Thyroid gland (tissue), 4 donors: ENCODE measurements around the gene SEMA3A. TPM values are rescaled to one million over a fixed set of nuclear protein-coding genes. Genes with fewer than 3 reads are reported as not detected.

Experiments used
- DNase-seq, 2 donors: peaks; one replicate each; pipeline ENCODE4 v3.0.0-alpha.2; 2019
- H3K27ac ChIP-seq, 3 donors: fragments of 200-600 bp; sonication (generic); 1 replicate in 2 of 3; 2 replicates in 1 of 3; pipeline ENCODE4 v1.5.1; 2016 to 2019; ENCODE audit warnings: mild to moderate bottlenecking in 1 of 3, moderate library complexity in 1 of 3
- H3K27me3 ChIP-seq: fragments of 200-600 bp; sonication (generic); one replicate; pipeline ENCODE4 v1.5.1; 2019
- H3K36me3 ChIP-seq, 2 donors: fragments of 200-600 bp; sonication (generic); one replicate each; pipeline ENCODE4 v1.5.1; 2016 to 2019
- H3K4me1 ChIP-seq, 2 donors: fragments of 200-600 bp; sonication (generic); one replicate each; pipeline ENCODE4 v1.5.1; 2017 to 2019
- H3K4me3 ChIP-seq, 3 donors: fragments of 200-600 bp; sonication (generic); replicated peaks in 1 of 3; 1 replicate in 2 of 3; 2 replicates in 1 of 3; pipeline ENCODE4 v1.5.1; 2016; ENCODE audit warnings: mild to moderate bottlenecking in 1 of 3
- H3K9me3 ChIP-seq: fragments of 200-600 bp; sonication (generic); one replicate; pipeline ENCODE4 v1.5.1; 2017
- POLR2A ChIP-seq, 2 donors: fragments of 450-650 bp; IDR thresholded peaks; one replicate each; pipeline ENCODE4 v1.6.1; 2017; ENCODE audit warnings: antibody characterized with exemption in 2 of 2, mild to moderate bottlenecking in 2 of 2, moderate library complexity in 1 of 2
- WGBS, 2 donors: methylation state at CpG; one replicate each; pipeline ENCODE4 v1.1.5; 2017; 5-methylcytosine and 5-hydroxymethylcytosine counted together
- intact Hi-C: fragments of 100-400 bp; cut with DNase I; formaldehyde crosslinking; loops from one replicate; pipeline ENCODE4 v1.15.1; 2023
- total RNA-seq, 4 donors: library from RNA; depleted of rRNA; stranded (reverse); fragments of >200 nt; gene quantifications; one replicate each; pipeline ENCODE4 v1.2.3, GENCODE V29; 2016
- TF ChIP-seq, protein P1 (sequence below), 6 experiments: fragments of 200-600 bp in 3 of 6; fragments of 450-650 bp in 3 of 6; sonication (generic) in 3 of 6; IDR thresholded peaks; one replicate each; pipeline ENCODE4 v1.5.1; 2016 to 2019; ENCODE audit warnings: antibody characterized with exemption in 6 of 6, mild to moderate bottlenecking in 2 of 6, inconsistent platforms in 1 of 6, moderate library complexity in 1 of 6

SEMA3A gene
- total RNA-seq, 4 donors from 2014 or later: 6.5 to 18.0 (median 13.0) TPM

DNA sequence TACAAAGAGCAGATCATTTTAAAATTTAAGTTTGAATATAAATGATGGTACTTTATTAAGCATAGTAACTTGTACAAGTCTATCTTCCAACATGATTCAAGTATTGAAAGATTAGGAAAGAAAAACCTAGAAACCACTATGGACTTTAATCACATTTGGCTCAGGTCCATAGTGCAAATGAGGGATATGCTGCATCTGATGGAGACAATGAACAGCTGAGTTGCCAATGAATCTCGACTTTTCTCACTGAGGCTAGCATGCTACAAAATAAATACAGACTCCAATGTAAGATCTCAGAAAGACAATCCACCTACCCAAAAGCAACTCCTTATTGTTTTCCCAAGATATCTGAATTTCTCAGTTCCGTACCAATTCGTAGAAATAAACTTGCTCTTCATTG is 89.8 kb downstream of the SEMA3A start:
- no peaks in the 10 kb centered on the region for H3K27me3 ChIP-seq
- H3K36me3 ChIP-seq: no peaks in the 10 kb centered on the region
- TF ChIP-seq, protein P1, sequence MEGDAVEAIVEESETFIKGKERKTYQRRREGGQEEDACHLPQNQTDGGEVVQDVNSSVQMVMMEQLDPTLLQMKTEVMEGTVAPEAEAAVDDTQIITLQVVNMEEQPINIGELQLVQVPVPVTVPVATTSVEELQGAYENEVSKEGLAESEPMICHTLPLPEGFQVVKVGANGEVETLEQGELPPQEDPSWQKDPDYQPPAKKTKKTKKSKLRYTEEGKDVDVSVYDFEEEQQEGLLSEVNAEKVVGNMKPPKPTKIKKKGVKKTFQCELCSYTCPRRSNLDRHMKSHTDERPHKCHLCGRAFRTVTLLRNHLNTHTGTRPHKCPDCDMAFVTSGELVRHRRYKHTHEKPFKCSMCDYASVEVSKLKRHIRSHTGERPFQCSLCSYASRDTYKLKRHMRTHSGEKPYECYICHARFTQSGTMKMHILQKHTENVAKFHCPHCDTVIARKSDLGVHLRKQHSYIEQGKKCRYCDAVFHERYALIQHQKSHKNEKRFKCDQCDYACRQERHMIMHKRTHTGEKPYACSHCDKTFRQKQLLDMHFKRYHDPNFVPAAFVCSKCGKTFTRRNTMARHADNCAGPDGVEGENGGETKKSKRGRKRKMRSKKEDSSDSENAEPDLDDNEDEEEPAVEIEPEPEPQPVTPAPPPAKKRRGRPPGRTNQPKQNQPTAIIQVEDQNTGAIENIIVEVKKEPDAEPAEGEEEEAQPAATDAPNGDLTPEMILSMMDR (IDR thresholded peaks at IDR 0.05): no peak
- no peak for TF ChIP-seq POLR2A (IDR thresholded peaks at IDR 0.05)
- no peak for DNase-seq
- no peaks in the 10 kb centered on the region for H3K9me3 ChIP-seq
- 82 to 86% methylated on average over 3 of the region's 3 CpGs for WGBS, 2 donors
- H3K27ac ChIP-seq: no peak overlapping the region
- H3K4me1 ChIP-seq: no peaks in the 10 kb centered on the region
- H3K4me3 ChIP-seq: no peak overlapping the region
- intact Hi-C loops: no loop called here

DNA sequence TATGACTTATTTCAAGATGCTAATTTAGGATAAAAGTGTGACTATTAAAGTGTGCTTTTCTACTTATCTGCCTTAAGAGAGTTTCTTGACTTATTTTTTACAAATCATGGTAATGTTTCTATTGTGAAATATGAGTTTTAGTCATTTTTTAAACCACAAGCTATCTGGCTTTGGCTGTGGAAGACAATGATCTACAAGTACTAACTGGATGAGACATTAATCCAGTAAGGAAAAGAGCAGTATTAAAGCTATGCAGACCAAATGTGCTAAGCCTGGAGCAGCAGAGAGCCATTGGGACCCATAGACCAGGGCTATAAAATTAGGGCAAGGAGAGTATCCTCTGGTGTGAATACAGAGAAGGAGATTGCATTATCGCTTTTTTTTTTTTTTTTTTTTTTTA is 92.4 kb downstream of the SEMA3A start:
- TF ChIP-seq, protein P1 (IDR thresholded peaks at IDR 0.05): no peak
- no peak for TF ChIP-seq POLR2A (IDR thresholded peaks at IDR 0.05)
- DNase-seq: no peak
- Histone ChIP-seq H3K4me3 (no peak overlapping the region), H3K9me3 (no peaks in the 10 kb centered on the region), H3K27ac (no peak overlapping the region), H3K36me3 (no peaks in the 10 kb centered on the region), H3K27me3 (no peaks in the 10 kb centered on the region), H3K4me1 (no peaks in the 10 kb centered on the region)
- WGBS, 2 donors: 84 to 100% methylated on average over 1 of the region's 1 CpG
- intact Hi-C loops: no loop called here

- TF ChIP-seq, protein P1 (IDR thresholded peaks at IDR 0.05): no peak
- TF ChIP-seq POLR2A (IDR thresholded peaks at IDR 0.05): no peak
- Histone ChIP-seq H3K4me3 (no peak overlapping the region), H3K27ac (no peak overlapping the region), H3K27me3 (no peaks in the 10 kb centered on the region), H3K9me3 (no peaks in the 10 kb centered on the region), H3K4me1 (no peaks in the 10 kb centered on the region), H3K36me3 (no peaks in the 10 kb centered on the region)
- intact Hi-C loops: no loop called here
- 88 to 95% methylated on average over 1 of the region's 1 CpG for WGBS, 2 donors
- DNase-seq: no peak
Measured at GRCh38 chr7:84100866-84101265, 93.7 kb downstream of the SEMA3A start.

DNA sequence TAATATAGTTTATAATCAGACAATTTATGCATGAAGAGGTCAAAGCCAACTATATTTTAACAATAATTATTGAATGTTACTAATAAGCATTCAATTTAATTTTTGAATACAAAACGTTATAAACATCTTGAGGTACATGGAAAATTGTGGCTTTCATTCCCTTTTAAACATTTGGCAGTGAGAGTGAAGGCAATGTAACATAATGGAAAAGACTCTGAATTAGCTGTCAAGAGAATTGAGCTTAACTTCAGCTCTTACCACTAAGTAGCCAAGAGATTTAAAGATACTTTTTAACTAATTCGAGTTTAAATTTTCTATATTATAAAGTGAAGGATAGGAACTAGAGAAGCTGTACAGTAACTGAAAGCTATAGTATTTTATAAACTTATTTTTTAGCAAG is 98.6 kb downstream of the SEMA3A start:
- Histone ChIP-seq H3K4me1 (no peaks in the 10 kb centered on the region), H3K36me3 (no peaks in the 10 kb centered on the region), H3K27ac (no peak overlapping the region), H3K4me3 (no peak overlapping the region), H3K9me3 (no peaks in the 10 kb centered on the region), H3K27me3 (no peaks in the 10 kb centered on the region)
- DNase-seq: no peak
- intact Hi-C loops: no loop called here
- TF ChIP-seq POLR2A (IDR thresholded peaks at IDR 0.05): no peak
- TF ChIP-seq, protein P1 (IDR thresholded peaks at IDR 0.05): no peak
- 73 to 82% methylated on average over 2 of the region's 2 CpGs for WGBS, 2 donors

GRCh38 chr7:84092207-84092606 is 102.4 kb downstream of the SEMA3A start:
- Histone ChIP-seq H3K9me3 (no peaks in the 10 kb centered on the region), H3K4me3 (no peak overlapping the region), H3K27ac (no peak overlapping the region), H3K4me1 (no peaks in the 10 kb centered on the region), H3K27me3 (no peaks in the 10 kb centered on the region), H3K36me3 (no peaks in the 10 kb centered on the region)
- no peak for TF ChIP-seq POLR2A (IDR thresholded peaks at IDR 0.05)
- TF ChIP-seq, protein P1 (IDR thresholded peaks at IDR 0.05): no peak
- intact Hi-C loops: no loop called here
- DNase-seq: no peak
- WGBS, 2 donors: 38% methylated on average over 5 of the region's 5 CpGs
